Placental pericyte (primary cell): ENCODE measurements around the gene DMGDH. TPM values are rescaled to one million over a fixed set of nuclear protein-coding genes. Genes with fewer than 3 reads are reported as not detected.

ENCODE experiments used
- total RNA-seq: library from RNA; depleted of rRNA; stranded (reverse); fragments of >200 nt; gene quantifications from 2 replicates; pipeline ENCODE4 v1.2.3, GENCODE V29; 2012

The DMGDH gene
- total RNA-seq, result 1.3 and 1.5 TPM in 2 replicates

DNA sequence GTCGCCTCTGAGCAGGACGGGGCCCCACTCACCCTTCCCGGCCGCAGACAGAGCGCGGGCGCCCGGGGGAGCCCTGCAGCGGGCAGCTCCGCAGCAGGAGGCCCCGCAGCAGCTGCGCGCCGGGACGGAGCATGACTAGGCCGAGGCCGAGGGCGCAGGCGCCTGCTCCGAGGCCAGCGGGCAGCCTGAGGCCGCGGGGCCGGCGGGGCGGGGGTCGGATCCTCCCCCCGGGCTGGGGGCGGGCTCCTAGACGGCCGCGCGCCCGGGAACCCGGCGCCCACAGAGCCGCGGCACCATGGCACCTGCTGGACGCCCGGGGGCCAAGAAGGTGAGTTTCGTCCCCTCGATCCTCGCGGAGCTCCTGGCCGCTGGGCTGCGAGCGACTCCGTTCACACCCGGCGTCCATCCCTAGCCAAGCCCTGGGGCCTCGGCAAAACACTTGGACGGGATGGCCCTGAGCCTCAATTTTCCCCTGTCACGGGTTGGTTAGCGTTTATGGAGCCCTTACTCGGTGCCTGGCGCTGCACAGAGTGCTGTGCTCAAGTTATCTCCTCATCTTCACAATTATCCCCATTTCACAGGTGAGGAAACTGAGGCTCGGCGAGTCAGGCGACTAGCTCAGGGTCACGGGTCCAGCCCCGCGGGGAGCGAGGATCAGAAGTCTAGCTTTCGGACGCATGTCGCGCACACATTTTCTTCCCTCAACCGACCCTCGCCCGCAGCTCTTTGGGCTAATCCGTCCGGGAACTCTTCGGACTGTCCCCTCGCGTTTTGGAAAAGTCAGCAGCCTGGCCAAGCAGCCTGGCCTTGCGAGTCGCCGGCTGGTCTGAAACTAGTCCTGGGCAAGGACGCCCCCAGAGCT lies at the start of gene DMGDH, which contains the start of gene BHMT2:
Gene DMGDH, minus strand, starts transcription at position 187 of the 862 bp plus-strand sequence. Its CDS starts 54 bp downstream, at position 133.
Gene BHMT2, plus strand, starts transcription at position 280 of the 862 bp plus-strand sequence. Its CDS starts 16 bp downstream, at position 296.

DNA sequence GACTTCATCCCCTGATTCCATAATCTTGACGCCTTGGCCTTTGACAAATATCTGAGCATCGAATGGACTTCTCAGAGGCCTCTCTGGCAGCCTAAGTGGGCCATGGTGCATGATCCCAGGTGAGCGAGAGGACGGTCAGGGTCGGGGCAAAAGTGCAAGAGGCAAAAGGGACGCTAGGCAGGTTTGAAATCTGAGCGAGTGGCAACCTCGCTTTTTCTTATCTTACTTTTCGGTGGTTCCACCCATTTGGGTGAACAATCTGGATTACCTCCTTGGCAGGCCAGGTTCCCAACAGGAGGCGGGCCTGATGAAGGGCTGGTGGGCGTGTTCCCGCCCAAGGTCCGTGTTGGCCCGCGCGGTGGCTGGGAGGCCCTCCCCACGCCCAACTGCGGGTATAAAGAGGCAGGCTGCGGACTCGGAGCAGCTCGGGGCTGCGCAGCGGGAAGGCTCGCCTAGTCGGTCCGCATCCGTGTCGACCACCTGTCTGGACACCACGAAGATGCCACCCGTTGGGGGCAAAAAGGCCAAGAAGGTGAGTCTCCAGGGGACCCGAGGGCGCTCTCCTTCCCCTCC lies 42.0 kb upstream of the DMGDH start, which contains the start of gene BHMT:
Gene BHMT, plus strand, starts transcription at position 423 of the 573 bp plus-strand sequence. Its CDS starts 77 bp downstream, at position 500.

GRCh38 chr5:78985116-78985724 lies 84.3 kb downstream of the DMGDH start, which contains the start of gene ARSB:
Gene ARSB (minus strand): TSS chr5:78985310. CDS start chr5:78985248, 62 bp downstream.

Other genes starting within 250 kb of the DMGDH start
- 18.2 and 29.6 TPM in 2 replicates for gene ARSB, start 84.4 kb downstream of the DMGDH start, total RNA-seq
- 1.1 and 11.6 TPM in 2 replicates for gene BHMT2, start 93 bp upstream of the DMGDH start, total RNA-seq
- gene BHMT, start 42.1 kb upstream of the DMGDH start, total RNA-seq, result 0.86 TPM in 1 of 2 replicates, not detected in the other
- 4.0 and 15.1 TPM in 2 replicates for gene JMY, start 166.5 kb upstream of the DMGDH start, total RNA-seq